G401 (cell line): ENCODE data around the gene GABRP. TPM values are rescaled to one million over a fixed set of nuclear protein-coding genes. Genes with fewer than 3 reads are reported as not detected.
"Not testable (repeated sequence)": the region's sequence is repeated elsewhere in the genome, so short reads cannot be mapped to it uniquely, and the experiment has no call there.

Source experiments
- DNase-seq: peaks from one replicate; pipeline ENCODE4 v3.0.0-alpha.2; 2015; ENCODE audit warnings: low spot score
- in situ Hi-C: cut with HindIII; loops from 2 replicates; pipeline ENCODE4 v1.10.0; 2016; ENCODE audit warnings: low sequenced_read_pairs, mixed read lengths
- total RNA-seq: library from RNA; depleted of rRNA; stranded (reverse); fragments of >200 nt; shearing (Covaris generic); gene quantifications from 2 replicates; pipeline ENCODE4 v1.2.3, GENCODE V29; 2014

GABRP gene
- total RNA-seq, 1 experiment from 2014 or later: not detected

- no peak for DNase-seq
- in situ Hi-C loops: no loop called here
Measured at GRCh38 chr5:170752257-170753215, 31.0 kb upstream of the GABRP start.

- DNase-seq: no peak
- in situ Hi-C loops: no loop called here
Measured at GRCh38 chr5:170753311-170753710, 30.2 kb upstream of the GABRP start.

- DNase-seq, in situ Hi-C loops: not testable (repeated sequence)
Measured at GRCh38 chr5:170754508-170754907, 29.0 kb upstream of the GABRP start.

GRCh38 chr5:170755679-170756456 lies 27.7 kb upstream of the GABRP start:
- in situ Hi-C loops: no loop called here

GRCh38 chr5:170756691-170757090 lies 26.8 kb upstream of the GABRP start:
- in situ Hi-C loops: no loop called here
- no peak for DNase-seq

More at GRCh38 chr5:170755679-170756456, 27.7 kb upstream of the GABRP start:
- no peak for DNase-seq

GRCh38 chr5:170757182-170757601 lies 26.3 kb upstream of the GABRP start:
- in situ Hi-C loops: no loop called here
- DNase-seq: no peak

- no peak for DNase-seq
- in situ Hi-C loops: no loop called here
Measured at GRCh38 chr5:170757669-170758068, 25.9 kb upstream of the GABRP start.

- DNase-seq: no peak
- in situ Hi-C loops: no loop called here
Measured at GRCh38 chr5:170758481-170758880, 25.0 kb upstream of the GABRP start.

GRCh38 chr5:170760113-170760512 lies 23.4 kb upstream of the GABRP start:
- in situ Hi-C loops: no loop called here
- DNase-seq: no peak

- in situ Hi-C loops: no loop called here
- no peak for DNase-seq
Measured at GRCh38 chr5:170761048-170761707, 22.3 kb upstream of the GABRP start.

- in situ Hi-C loops: no loop called here
- no peak for DNase-seq
Measured at GRCh38 chr5:170761708-170762066, 21.8 kb upstream of the GABRP start.

- in situ Hi-C loops, DNase-seq: not testable (repeated sequence)
Measured at GRCh38 chr5:170762298-170762697, 21.2 kb upstream of the GABRP start.

GRCh38 chr5:170765868-170766267 lies 17.7 kb upstream of the GABRP start:
- in situ Hi-C loops, DNase-seq: not testable (repeated sequence)

- peak; percentile 89 for DNase-seq
- in situ Hi-C loops: no loop called here
Measured at GRCh38 chr5:170769246-170769645, 14.3 kb upstream of the GABRP start.

GRCh38 chr5:170769898-170770416 lies 13.6 kb upstream of the GABRP start:
- in situ Hi-C loops: no loop called here
- DNase-seq: no peak

- in situ Hi-C loops: no loop called here
- DNase-seq: no peak
Measured at GRCh38 chr5:170771496-170771895, 12.0 kb upstream of the GABRP start.

- in situ Hi-C loops: no loop called here
- no peak for DNase-seq
Measured at GRCh38 chr5:170773024-170773985, 10.2 kb upstream of the GABRP start.

- DNase-seq: no peak
- in situ Hi-C loops: no loop called here
Measured at GRCh38 chr5:170774831-170775230, 8.7 kb upstream of the GABRP start.
